GM10266 (cell line): ENCODE measurements around the gene CCDC112.
"Not testable (repeated sequence)": the region's sequence is repeated elsewhere in the genome, so short reads cannot be mapped to it uniquely, and the experiment has no call there.

ENCODE experiments used
- DNase-seq: peaks from one replicate; pipeline ENCODE4 v3.0.0; 2012; ENCODE audit errors: extremely low spot score
- CTCF ChIP-seq: IDR thresholded peaks from 2 replicates; pipeline ENCODE4 v1.5.1; 2012; ENCODE audit warnings: mild to moderate bottlenecking, low read depth; ENCODE audit not compliant: control insufficient read depth, insufficient read depth; ENCODE audit errors: missing control alignments

CCDC112 gene

GRCh38 chr5:115336964-115337363 lies 40.5 kb upstream of the CCDC112 start:
- no peak for DNase-seq
- TF ChIP-seq CTCF, result no peak

- no peak for DNase-seq
Measured at GRCh38 chr5:115336201-115336720, 39.8 kb upstream of the CCDC112 start.

GRCh38 chr5:115335301-115335700 lies 38.8 kb upstream of the CCDC112 start:
- DNase-seq, result no peak
- no peak for TF ChIP-seq CTCF

More at GRCh38 chr5:115336201-115336720, 39.8 kb upstream of the CCDC112 start:
- no peak for TF ChIP-seq CTCF

- TF ChIP-seq CTCF, result no peak
- DNase-seq, result no peak
Measured at GRCh38 chr5:115333164-115333563, 36.7 kb upstream of the CCDC112 start.

GRCh38 chr5:115330830-115331229 lies 34.4 kb upstream of the CCDC112 start:
- no peak for TF ChIP-seq CTCF
- DNase-seq, result no peak

- no peak for DNase-seq
Measured at GRCh38 chr5:115329475-115329874, 33.0 kb upstream of the CCDC112 start.

GRCh38 chr5:115328617-115329274 lies 32.3 kb upstream of the CCDC112 start:
- not testable (repeated sequence) for DNase-seq

More at GRCh38 chr5:115329475-115329874, 33.0 kb upstream of the CCDC112 start:
- TF ChIP-seq CTCF, result no peak
